Superior temporal gyrus (tissue), 1 donor: ENCODE results near the gene OTULINL.
"Not testable (repeated sequence)": the region's sequence is repeated elsewhere in the genome, so short reads cannot be mapped to it uniquely, and the experiment has no call there.

Source experiments
- DNase-seq: peaks from one replicate; pipeline ENCODE4 v3.0.0-alpha.2; 2016; ENCODE audit errors: extremely low spot score

OTULINL gene

GRCh38 chr5:14581106-14581890, at the start of gene OTULINL:
OTULINL (plus strand) TSS chr5:14581792; CDS start chr5:14581895, 103 bp downstream.
- DNase-seq: peak; percentile 59

DNA sequence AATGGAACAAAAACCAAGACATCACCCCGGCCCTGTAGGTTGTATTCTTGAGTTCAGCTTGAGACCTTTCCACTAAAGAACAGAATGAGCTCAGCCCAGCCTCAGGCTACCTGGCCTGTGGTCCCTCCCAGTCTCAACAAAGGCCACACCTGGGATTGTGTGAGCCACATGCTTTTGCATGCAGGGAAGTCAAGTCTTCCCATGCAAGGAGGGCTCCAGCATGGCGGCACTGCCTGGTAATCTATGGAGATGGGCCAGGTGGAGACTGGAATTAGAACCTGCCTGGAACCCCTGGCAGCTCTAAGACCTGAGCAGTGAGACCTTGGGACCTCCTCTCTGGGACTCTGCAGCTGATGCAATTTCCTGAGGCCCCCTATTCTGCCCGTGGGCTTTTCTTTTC, 49.4 kb upstream of the OTULINL start:
- no peak for DNase-seq

DNA sequence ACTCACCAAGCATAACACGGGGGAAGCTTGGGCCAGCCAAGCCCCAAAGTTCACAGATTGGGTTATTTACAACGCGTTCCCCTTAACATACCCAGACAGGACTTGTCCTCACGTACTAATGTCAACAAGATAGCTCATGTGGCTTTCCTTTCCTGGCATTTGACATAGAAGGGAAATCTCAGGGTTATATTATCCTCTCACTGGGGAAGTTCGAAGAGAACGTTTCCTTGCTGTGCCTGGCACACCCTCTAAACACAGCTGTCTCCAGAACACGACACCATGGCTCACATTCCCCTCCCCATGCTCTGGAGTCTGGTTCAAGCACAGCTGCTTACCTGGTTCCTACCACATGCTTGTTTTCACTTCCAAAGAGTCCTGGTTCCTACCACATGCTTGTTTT, 46.8 kb upstream of the OTULINL start:
- DNase-seq: no peak

DNA sequence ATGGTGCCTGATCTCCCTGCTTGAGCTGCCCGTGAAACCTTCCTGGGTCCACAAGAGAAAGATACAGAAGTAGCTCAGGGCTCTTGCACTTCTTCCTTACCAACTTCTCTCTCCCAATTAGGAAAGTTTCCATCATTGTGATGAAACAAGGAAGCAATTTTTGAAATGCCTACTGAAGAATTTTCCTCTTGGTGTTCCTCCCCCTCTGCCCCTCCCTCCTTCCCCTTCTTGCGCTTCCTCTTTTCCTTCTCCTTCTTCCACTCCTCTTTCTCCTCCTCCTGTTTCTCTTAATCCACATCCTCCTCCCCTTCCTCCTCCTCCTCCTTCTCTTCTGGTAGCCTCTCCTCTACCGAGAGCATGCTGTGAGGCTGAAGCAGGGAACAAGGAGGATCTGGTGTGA, 36.3 kb upstream of the OTULINL start:
- DNase-seq: no peak

GRCh38 chr5:14545862-14546261, 35.7 kb upstream of the OTULINL start:
- DNase-seq: no peak

DNA sequence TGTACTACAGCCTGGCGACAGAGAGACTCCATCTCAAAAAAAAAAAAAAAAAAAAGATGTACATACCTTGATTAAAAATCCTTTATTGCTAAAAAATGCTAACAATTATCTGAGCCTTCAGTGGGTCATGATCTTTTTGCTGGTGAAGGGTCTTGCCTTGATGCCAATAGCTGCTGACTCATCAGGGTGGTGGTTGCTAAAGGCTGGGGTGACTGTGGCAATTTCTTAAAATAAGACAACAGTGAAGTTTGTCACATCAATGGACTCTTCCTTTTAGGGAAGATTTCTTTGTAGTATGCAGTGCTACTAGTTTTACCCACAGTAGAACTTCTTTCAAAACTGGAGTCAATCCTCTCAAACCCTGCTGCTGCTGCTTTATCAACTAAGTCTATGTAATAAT, 33.9 kb upstream of the OTULINL start:
- no peak for DNase-seq

GRCh38 chr5:14551211-14551610, 30.4 kb upstream of the OTULINL start:
- no peak for DNase-seq

- no peak for DNase-seq
Measured at GRCh38 chr5:14552017-14552416, 29.6 kb upstream of the OTULINL start.

DNA sequence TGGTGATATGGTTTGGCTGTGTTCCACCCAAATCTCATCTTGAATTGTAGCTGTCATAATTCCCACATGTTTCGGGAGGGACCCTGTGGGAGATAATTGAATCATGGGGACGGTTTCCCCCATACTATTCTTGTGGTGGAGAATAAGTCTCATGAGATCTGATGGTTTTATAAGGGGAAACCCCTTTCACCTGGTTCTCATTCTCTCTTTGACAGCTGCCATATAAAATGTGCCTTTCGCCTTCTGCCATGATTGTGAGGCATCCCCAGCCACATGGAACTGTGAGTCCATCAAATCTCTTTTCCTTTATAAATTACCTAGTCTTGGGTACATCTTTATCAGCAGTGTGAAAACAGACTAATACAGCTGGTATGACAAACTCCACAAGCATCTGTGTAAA, 27.3 kb upstream of the OTULINL start:
- not testable (repeated sequence) for DNase-seq

GRCh38 chr5:14556015-14556414, 25.6 kb upstream of the OTULINL start:
- DNase-seq: no peak

DNA sequence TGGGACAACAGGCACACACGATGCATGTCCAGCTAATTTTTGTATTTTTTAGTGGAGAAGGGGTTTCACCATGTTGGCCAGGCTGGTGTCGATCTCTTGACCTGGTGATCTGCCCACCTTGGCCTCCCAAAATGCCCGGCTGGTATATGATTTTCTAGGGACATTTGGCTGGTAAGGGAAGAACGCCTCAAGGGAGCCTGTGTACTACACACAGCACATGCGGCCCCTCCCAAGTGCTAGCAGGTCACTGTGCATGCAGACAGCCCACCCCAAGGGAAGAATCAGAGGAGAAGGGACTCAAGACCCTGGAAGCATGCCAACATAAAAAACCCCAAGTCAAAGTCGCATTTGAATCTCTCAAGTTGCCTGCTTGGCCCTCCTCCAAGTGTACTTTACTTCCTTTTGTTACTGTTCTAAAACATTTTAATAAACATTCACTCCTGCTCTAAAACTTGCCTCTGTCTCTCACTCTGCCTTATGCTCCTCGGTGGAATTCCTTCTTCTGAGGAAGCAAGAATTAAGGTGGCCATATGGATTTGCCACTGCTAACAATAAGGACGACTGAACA, 24.3 kb upstream of the OTULINL start:
- no peak for DNase-seq

GRCh38 chr5:14557791-14558415, 23.7 kb upstream of the OTULINL start:
- DNase-seq: no peak

GRCh38 chr5:14560091-14560595, 21.4 kb upstream of the OTULINL start:
- no peak for DNase-seq

DNA sequence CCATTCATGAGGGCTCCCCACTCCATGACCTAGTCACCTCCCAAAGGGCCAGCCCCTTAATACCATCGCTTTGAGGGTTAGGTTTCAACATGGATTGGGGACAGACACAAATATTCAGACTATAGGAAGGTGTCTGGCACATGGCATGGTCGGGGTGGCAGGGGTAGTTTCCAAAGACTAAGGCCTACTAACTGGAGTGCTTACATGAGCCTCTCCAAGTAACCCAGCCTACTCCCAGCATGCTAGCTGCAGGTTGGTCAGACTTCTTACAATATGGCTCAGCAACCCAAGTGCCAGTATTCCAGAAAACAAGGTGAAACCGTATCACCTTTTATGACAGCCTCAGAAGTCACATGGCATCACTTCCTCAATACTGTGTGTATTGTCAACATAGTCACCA, 19.9 kb upstream of the OTULINL start:
- no peak for DNase-seq

DNA sequence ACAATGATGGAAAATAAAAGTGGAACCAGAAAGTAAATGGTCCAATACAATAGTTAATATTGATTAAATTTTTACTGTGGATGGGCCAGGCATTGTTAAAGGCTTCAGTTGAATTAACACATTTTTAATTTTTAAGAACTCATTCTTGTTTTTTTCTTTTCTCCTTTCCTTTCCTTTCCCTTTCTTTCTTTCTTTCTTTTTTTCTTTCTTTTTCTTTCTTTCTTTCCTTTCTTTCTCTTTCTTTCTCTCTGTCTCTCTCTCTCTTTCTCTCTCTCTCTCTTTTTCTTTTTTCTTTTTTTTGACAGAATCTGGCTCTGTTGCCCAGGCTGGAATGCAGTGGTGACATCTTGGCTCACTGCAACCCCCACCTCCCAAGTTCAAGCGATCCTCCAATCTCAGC, 13.3 kb upstream of the OTULINL start:
- DNase-seq: no peak

DNA sequence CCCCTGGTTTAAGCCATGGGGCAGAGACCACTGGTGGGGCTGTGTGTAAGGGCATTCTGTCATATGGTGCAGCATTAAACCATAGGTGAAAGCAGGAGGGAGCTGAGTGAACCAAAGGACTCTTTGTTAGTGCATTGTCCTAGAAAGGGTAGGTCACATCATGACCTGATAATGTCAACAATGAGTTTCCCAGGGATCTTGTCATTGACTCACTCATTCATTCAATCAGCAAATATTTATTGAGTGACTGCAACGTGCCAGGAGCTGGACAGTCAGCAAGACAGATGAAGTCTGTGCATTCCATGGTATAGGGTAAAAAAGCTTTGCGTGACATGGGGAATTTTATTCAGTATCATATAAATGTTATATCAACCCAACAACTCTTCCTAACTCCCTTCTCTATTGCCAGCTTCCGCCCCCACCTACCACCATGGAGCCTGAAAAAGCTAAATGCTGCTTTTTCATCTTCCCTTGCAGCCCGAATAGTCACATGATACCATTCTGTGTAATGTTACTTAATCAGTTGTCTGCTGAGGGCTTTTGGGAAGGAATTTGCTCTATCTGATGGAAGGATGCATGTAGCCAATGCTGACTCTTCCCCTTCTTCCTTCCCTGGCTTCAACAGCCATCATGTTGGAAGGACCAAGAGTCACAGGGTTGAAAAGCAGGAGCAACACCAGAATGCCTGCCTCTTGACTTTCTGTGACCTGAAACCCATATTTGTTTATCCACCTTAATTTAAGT, 11.5 kb upstream of the OTULINL start:
- DNase-seq: no peak

DNA sequence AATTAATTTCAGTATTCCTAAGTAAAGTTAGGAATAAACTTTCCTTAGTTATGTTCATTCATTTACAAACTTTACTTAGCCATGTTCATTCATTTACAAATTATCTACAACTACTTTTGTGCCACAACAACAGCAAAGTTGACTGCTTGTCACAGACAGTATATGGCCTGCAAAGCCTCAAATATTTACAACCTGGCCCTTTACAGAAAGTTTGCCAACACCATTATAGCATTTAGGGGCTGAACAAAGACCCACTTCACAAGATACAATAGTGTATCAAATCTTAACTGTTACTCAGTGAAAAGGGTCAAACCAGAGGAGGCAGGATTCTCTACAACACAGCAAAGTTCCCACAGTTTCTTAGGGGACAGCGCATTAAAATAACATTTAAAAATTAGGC, 9.7 kb upstream of the OTULINL start:
- no peak for DNase-seq

GRCh38 chr5:14572385-14572784, 9.2 kb upstream of the OTULINL start:
- no peak for DNase-seq

DNA sequence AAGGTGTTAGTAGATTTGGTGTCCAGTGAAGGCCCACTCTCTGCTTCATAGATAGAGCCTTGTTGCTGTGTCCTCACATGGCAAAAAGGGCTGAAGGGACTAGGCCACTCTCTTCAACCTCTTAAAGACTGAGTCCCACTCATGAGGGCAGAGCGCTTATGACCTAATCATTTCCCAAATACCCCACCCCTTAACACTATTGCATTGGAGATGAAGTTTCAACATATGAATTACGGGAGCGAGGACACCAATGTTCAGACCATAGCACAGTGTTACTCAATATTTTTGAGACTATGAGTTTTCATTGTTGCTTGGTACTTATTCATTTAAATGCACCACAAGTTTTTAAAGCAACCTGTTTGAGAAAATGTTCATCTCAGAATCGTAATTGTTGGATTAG, 8.8 kb upstream of the OTULINL start:
- DNase-seq: no peak

GRCh38 chr5:14574096-14574495, 7.5 kb upstream of the OTULINL start:
- DNase-seq: no peak

DNA sequence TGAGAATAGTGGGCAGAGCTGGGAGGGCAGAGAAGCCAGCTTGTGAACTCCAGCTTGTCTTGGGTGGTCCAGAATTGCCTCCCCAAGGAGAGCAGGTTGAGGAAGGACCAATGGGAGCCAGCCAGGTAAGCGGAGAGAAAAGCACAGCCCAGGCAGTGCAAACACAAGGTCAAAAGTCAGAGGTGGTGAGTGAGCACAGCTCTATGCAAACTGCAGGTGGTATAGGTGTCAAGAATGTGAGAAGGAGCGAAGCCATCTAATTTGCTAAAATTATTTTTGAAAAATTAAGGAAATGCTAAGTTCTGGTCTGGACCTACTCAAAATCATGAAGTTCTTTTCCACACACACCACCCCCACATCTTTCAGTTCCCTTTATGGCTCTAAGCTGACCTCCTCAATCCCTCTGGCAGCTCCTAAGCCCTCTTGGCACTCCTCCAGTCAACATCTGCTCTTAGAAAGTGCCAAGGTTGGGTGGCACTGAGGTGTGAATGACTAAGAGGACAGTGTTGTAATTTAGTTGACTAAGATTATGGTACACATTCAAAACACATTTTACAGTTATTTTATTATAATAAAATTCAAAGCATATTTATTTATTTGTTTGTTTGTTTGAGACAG, 6.6 kb upstream of the OTULINL start:
- DNase-seq: no peak

- no peak for DNase-seq
Measured at GRCh38 chr5:14576206-14576605, 5.4 kb upstream of the OTULINL start.
